Measurements from ENCODE around the gene LAMA5.
A peak's percentile ranks its signal among the peaks of the same experiment; 100 is the strongest.

The LAMA5 gene

GRCh38 chr20:62410746-62411478 is 43.8 kb upstream of the LAMA5 start:
- Histone ChIP-seq H3K9me3 (replicated peaks in 1 of 11) (no peaks in the 10 kb centered on the region), H3K4me3 (no peak overlapping the region), H3K27ac (no peak overlapping the region; a peak in 1 of 22 replicates), H3K4me2 (peak overlapping the region; percentile 59 to 84 (median 76)), H3K9ac (peak overlapping the region in 3 of 11 experiments; percentile 12 to 36 (median 27); a peak in 2 of 22 replicates), H4K20me1 (peaks cover 0 to 25% (median 7%) of the 10 kb centered on the region in 11 experiments; a peak in 14 of 22 replicates), H3K27me3 (no peaks in the 10 kb centered on the region; a peak in 1 of 22 replicates), H3K4me1 (peaks cover 31 to 68% (median 58%) of the 10 kb centered on the region in 10 experiments), H3K36me3 (no peaks in the 10 kb centered on the region)
- TF ChIP-seq Cebpa-rat (IDR thresholded peaks at IDR 0.05): no peak

DNA sequence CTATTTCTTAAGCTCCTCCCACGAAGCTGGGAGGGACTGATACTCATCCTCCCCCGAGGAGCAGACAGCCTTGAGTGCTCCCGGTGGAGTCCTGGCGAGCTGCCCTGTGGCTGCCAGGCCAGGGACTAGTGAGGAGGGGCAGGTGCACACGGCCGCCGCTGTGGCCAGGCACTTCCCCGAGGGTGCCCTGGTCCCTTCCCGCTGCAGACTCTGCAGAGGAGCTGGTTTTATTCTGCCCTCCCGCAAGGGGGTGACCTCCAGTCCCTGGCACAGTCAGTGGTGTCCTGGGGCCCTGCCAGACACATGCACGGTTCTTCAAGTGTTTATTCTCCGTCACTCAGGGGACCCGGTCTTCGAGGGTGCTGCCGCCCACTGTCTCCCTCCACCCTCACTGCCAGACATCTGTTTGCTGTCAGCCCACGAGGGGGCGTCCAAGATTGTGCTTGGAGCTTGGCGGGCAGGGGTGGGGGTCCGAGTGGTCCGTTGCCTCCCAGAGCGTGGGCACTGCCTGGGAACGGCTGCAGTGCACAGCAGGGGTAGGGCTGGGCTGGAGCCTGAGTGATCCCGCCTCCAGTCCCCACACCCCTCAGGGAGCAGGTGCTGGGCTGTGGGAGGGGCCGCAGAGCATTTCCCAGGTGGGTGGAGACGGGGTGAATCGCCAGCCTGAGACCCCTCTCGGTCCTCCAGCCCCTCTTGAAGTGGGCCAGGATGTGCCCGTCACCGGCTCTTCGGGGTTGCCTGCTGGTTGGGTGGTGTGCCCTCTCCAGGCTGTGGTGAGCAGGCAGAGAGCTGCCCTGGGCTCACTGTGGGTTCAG is 43.0 kb upstream of the LAMA5 start:
- Histone ChIP-seq H3K9ac (peak overlapping the region in 6 of 11 experiments; percentile 11 to 54 (median 24); a peak in 4 of 22 replicates), H3K4me3 (no peak overlapping the region), H3K9me3 (replicated peaks in 1 of 11) (no peaks in the 10 kb centered on the region), H3K27me3 (no peaks in the 10 kb centered on the region; a peak in 1 of 22 replicates), H3K4me1 (peaks cover 39 to 73% (median 66%) of the 10 kb centered on the region in 10 experiments), H4K20me1 (peaks cover 0 to 29% (median 13%) of the 10 kb centered on the region in 11 experiments; a peak in 17 of 22 replicates), H3K4me2 (peak overlapping the region; percentile 59 to 84 (median 76)), H3K36me3 (0 out of 22 replicates have a peak, but pooled peaks cover 0 to under 1% (median 0%) of the 10 kb centered on the region in 11 experiments), H3K27ac (no peak overlapping the region)
- no peak for TF ChIP-seq Cebpa-rat (IDR thresholded peaks at IDR 0.05)

- peak overlapping the region; percentile 59 to 84 (median 76); a peak in 21 of 22 replicates for H3K4me2 ChIP-seq
- H4K20me1 ChIP-seq: peaks cover 0 to 30% (median 17%) of the 10 kb centered on the region in 11 experiments; a peak in 17 of 22 replicates
- no peaks in the 10 kb centered on the region; a peak in 1 of 22 replicates for H3K27me3 ChIP-seq
- H3K9ac ChIP-seq: peak overlapping the region in 5 of 11 experiments; percentile 11 to 36 (median 12); a peak in 3 of 22 replicates
- no peak for TF ChIP-seq Cebpa-rat (IDR thresholded peaks at IDR 0.05)
- no peak overlapping the region for H3K4me3 ChIP-seq
- no peak overlapping the region for H3K27ac ChIP-seq
- H3K4me1 ChIP-seq: peaks cover 44 to 81% (median 75%) of the 10 kb centered on the region in 10 experiments
- no peaks in the 10 kb centered on the region for H3K9me3 ChIP-seq (replicated peaks in 1 of 11)
- peaks cover 0 to 9% (median 0%) of the 10 kb centered on the region in 11 experiments; a peak in 1 of 22 replicates for H3K36me3 ChIP-seq
Observed at GRCh38 chr20:62409086-62409853, 42.2 kb upstream of the LAMA5 start.

DNA sequence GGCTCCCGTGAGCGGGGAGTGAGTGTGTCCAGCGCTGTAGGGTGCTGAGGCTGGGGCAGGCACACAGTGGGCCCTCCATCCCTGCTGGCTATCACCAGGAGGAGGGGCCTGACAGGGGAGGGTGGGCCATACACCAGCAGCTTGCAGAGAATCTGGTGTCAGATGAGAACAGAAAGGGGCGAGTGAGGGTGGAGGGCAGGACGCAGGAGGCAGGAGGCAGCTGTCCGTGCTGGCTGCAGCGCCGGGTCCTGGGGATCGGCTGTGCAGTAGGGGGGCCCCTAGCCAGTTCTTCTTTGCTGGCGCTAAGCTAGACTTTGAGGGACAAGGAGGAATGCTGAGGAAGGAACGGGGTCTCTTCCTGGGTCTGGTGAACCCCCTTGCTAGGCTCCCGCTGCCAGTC is 41.5 kb upstream of the LAMA5 start:
- Histone ChIP-seq H3K27ac (no peak overlapping the region), H4K20me1 (peaks cover 0 to 31% (median 17%) of the 10 kb centered on the region in 11 experiments; a peak in 17 of 22 replicates), H3K4me3 (no peak overlapping the region), H3K4me2 (peak overlapping the region in 8 of 11 experiments; percentile 74 to 86 (median 80); a peak in 13 of 22 replicates), H3K9ac (no peak overlapping the region; a peak in 1 of 22 replicates), H3K4me1 (peaks cover 44 to 88% (median 81%) of the 10 kb centered on the region in 10 experiments), H3K27me3 (no peaks in the 10 kb centered on the region; a peak in 1 of 22 replicates), H3K36me3 (peaks cover 0 to 15% (median 0%) of the 10 kb centered on the region in 11 experiments; a peak in 2 of 22 replicates), H3K9me3 (replicated peaks in 1 of 11) (no peaks in the 10 kb centered on the region)
- no peak for TF ChIP-seq Cebpa-rat (IDR thresholded peaks at IDR 0.05)

- TF ChIP-seq Cebpa-rat (IDR thresholded peaks at IDR 0.05): no peak
- peaks cover 44 to 93% (median 86%) of the 10 kb centered on the region in 10 experiments for H3K4me1 ChIP-seq
- no peaks in the 10 kb centered on the region; a peak in 1 of 22 replicates for H3K27me3 ChIP-seq
- H3K4me3 ChIP-seq: peak overlapping the region in 1 of 10 experiments; percentile 93; a peak in 2 of 20 replicates
- H3K9ac ChIP-seq: peak overlapping the region in 6 of 11 experiments; percentile 89 to 95 (median 93); a peak in 7 of 22 replicates
- H3K27ac ChIP-seq: peak overlapping the region in 7 of 11 experiments; percentile 72 to 85 (median 83); a peak in 9 of 22 replicates
- H3K36me3 ChIP-seq: peaks cover 0 to 15% (median 1%) of the 10 kb centered on the region in 11 experiments; a peak in 7 of 22 replicates
- peak overlapping the region; percentile 69 to 91 (median 80) for H3K4me2 ChIP-seq
- peaks cover 0 to 37% (median 17%) of the 10 kb centered on the region in 11 experiments; a peak in 17 of 22 replicates for H4K20me1 ChIP-seq
- no peaks in the 10 kb centered on the region for H3K9me3 ChIP-seq (replicated peaks in 1 of 11)
Observed at GRCh38 chr20:62408055-62408454, 40.9 kb upstream of the LAMA5 start.

- peaks cover 5 to 44% (median 17%) of the 10 kb centered on the region in 11 experiments; a peak in 17 of 22 replicates for H4K20me1 ChIP-seq
- peak within 1 kb of the TSS; percentile 94 to 100 (median 99) for H3K4me2 ChIP-seq
- H3K4me1 ChIP-seq: peaks cover 44 to 93% (median 88%) of the 10 kb centered on the region in 10 experiments
- no peaks in the 10 kb centered on the region for H3K9me3 ChIP-seq (replicated peaks in 1 of 11)
- no peaks in the 10 kb centered on the region; a peak in 1 of 22 replicates for H3K27me3 ChIP-seq
- no peak for TF ChIP-seq Cebpa-rat (IDR thresholded peaks at IDR 0.05)
- peaks cover 0 to 22% (median 5%) of the 10 kb centered on the region in 11 experiments; a peak in 8 of 22 replicates for H3K36me3 ChIP-seq
- H3K9ac ChIP-seq: peak within 1 kb of the TSS; percentile 84 to 96 (median 93)
- H3K4me3 ChIP-seq: peak within 1 kb of the TSS; percentile 86 to 98 (median 92)
- H3K27ac ChIP-seq: peak within 1 kb of the TSS; percentile 72 to 86 (median 83)
Observed at GRCh38 chr20:62407221-62407992, 40.3 kb upstream of the LAMA5 start, which contains the start of gene CABLES2. CABLES2 (minus strand) TSS chr20:62407285; CDS start chr20:62407276, 9 bp downstream.

DNA sequence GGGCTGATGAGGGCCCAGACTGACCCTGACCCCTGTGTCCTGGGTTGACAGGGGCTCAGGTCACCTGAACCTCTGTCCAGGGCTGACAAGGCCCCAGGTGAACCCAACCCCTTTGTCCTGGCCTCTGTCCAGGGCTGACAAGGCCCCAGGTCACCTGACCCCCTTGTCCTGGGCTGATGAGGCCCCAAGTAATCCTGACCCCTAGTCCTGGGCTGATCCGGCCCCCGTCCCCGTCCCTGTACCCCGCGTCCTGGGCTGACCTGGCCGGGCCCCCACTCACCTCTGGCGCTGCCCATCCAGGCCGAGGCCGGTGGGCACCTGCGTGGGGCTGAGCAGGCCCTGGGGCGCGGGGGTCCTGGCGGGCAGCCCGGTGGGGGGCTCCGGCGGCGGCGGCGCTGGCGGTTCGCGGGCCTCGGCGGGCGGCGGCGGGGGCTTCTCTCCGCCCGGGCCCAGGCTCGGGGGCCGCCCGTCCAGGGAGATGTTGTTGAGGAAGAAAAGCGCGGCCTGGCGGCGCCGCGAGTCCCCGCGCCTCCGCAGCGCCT is 39.6 kb upstream of the LAMA5 start:
- peak overlapping the region; percentile 94 to 100 (median 99) for H3K4me2 ChIP-seq
- no peak for TF ChIP-seq Cebpa-rat (IDR thresholded peaks at IDR 0.05)
- H3K36me3 ChIP-seq: peaks cover 0 to 24% (median 6%) of the 10 kb centered on the region in 11 experiments; a peak in 8 of 22 replicates
- no peaks in the 10 kb centered on the region; a peak in 1 of 22 replicates for H3K27me3 ChIP-seq
- H3K4me1 ChIP-seq: peaks cover 51 to 93% (median 88%) of the 10 kb centered on the region in 10 experiments
- no peaks in the 10 kb centered on the region for H3K9me3 ChIP-seq (replicated peaks in 1 of 11)
- peak overlapping the region; percentile 84 to 96 (median 93) for H3K9ac ChIP-seq
- peak overlapping the region; percentile 72 to 86 (median 83) for H3K27ac ChIP-seq
- H4K20me1 ChIP-seq: peaks cover 7 to 45% (median 17%) of the 10 kb centered on the region in 11 experiments; a peak in 17 of 22 replicates
- H3K4me3 ChIP-seq: peak overlapping the region; percentile 86 to 98 (median 92)

All from BLaER1 treated with 17β-estradiol and CSF1 and Interleukin-3, amounts not matched to agents 10 nM and 100 nM (cell line).